Suprapubic skin (tissue), 4 donors: ENCODE measurements around the gene CRYGS.
A peak's percentile ranks its signal among the peaks of the same experiment; 100 is the strongest.

Source experiments
- CTCF ChIP-seq, 2 donors: fragments of 200-600 bp in 1 of 2; fragments of 450-650 bp in 1 of 2; sonication (generic) in 1 of 2; IDR thresholded peaks; one replicate each; pipeline ENCODE4 v1.5.1; 2016 to 2019; ENCODE audit warnings: antibody characterized with exemption in 2 of 2, mild to moderate bottlenecking in 1 of 2, moderate library complexity in 1 of 2
- EP300 ChIP-seq: sonication (generic); formaldehyde crosslinking; IDR thresholded peaks from one replicate; pipeline ENCODE4 v1.6.1; 2017; ENCODE audit warnings: antibody characterized with exemption
- POLR2A ChIP-seq, 2 donors: fragments of 450-650 bp; IDR thresholded peaks; one replicate each; pipeline ENCODE4 v1.6.1; 2017; ENCODE audit warnings: antibody characterized with exemption in 2 of 2, mild to moderate bottlenecking in 2 of 2, moderate library complexity in 2 of 2
- POLR2AphosphoS5 ChIP-seq, 3 donors: sonication (generic); formaldehyde crosslinking; IDR thresholded peaks; one replicate each; pipeline ENCODE4 v1.6.1; 2017; ENCODE audit warnings: antibody characterized with exemption in 3 of 3

GRCh38 chr3:186540221-186540834 lies 3.9 kb downstream of the CRYGS start:
- TF ChIP-seq CTCF (IDR thresholded peaks at IDR 0.05) (peak; percentile 43), EP300 (no peak), POLR2A (IDR thresholded peaks at IDR 0.05) (no peak), POLR2AphosphoS5 (IDR thresholded peaks at IDR 0.05) (no peak)
